ENCODE data around the gene OR52B6.
"Not testable (repeated sequence)": the region's sequence is repeated elsewhere in the genome, so short reads cannot be mapped to it uniquely, and the experiment has no call there.

OR52B6 gene

DNA sequence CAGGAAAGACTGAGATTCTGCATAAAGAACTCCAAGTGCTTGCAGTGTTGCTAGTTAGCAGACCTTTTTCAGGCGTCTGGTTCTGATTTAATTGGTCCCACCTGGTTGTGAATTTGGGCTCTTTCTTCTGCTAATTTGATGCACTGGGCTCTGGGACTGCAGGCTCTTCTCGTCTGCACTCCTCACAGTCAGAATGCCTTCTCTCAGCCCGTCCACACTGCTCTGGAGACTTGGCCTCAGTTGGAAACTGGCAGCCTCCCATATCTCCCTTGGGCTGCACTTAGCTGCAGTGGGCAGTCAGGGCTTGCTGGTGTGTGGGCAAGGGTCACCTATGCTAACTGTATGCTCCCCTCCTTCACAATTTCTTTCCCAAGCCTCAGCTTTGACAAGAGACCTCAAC lies 17.3 kb downstream of the OR52B6 start:
- DNase-seq, result no peak

DNA sequence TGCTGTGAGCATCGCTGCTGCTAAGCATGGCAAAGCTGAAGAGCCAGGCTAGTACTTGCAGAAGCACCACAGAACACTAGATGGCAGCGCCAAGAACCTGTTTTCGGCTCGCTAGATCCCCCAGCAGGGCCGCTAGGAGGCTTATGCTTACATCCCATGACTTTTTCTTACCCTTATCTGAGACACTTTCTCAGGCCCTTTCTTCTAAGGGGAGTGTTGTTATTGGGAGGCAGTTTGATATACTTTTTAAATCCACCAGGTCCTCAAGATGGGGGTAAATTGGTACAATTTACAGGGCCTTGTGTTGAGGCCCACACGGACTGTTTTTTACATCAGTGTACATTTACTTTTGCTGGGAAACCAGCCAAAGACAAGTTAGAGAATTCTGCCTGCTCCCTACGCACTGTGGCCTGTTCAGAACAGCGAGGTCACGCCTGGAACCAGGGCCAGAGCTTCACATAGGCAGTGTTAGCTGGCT lies 19.7 kb downstream of the OR52B6 start:
- peak in 4 of 5 donors; percentile 25 to 51 (median 42) for DNase-seq

DNA sequence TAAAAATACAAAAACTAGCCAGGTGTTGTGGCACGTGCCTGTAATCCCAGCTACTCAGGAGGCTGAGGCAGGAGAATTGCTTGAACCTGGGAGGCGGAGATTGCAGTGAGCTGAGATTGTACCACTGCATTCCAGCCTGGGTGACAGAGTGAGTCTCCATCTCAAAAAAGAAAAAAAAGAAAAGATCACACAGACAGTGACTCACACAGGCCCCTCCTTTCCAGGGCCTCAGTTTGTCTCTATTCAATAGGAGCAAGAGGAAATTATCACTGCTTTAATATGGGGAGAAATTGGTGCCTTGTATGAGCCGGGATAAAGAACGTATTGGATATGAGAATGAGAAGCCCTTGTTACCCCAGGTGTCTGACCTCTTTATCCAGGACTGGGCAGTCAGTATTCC lies 22.1 kb downstream of the OR52B6 start:
- DNase-seq, result not testable (repeated sequence)

DNA sequence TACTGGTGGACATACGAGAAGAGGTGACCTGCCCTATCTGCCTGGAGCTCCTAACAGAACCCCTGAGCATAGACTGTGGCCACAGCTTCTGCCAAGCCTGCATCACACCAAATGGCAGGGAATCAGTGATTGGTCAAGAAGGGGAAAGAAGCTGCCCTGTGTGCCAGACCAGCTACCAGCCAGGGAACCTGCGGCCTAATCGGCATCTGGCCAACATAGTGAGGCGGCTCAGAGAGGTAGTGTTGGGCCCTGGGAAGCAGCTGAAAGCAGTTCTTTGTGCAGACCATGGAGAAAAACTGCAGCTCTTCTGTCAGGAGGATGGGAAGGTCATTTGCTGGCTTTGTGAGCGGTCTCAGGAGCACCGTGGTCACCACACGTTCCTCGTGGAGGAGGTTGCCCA lies 22.6 kb downstream of the OR52B6 start:
- no peak for DNase-seq

DNA sequence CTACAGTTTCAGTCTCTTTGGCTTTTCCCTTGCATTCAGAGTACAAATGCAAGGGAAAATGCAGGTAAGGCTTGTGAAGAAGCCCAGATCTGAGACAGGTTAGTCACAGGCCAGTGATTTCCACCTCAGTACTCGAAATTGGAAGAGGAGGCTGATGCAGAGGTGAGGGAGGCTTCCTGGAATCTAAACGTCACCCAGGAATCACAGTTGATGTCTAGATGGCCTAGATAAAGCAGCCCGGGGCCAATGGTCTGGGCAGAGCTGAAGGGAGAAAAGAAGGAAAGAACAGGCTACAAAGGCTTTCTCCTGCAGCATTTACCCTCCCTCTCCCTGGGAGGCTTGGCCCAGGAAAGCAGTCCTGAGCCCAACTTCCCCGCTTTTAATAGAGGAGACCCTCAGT lies 24.2 kb downstream of the OR52B6 start:
- no peak for DNase-seq

DNA sequence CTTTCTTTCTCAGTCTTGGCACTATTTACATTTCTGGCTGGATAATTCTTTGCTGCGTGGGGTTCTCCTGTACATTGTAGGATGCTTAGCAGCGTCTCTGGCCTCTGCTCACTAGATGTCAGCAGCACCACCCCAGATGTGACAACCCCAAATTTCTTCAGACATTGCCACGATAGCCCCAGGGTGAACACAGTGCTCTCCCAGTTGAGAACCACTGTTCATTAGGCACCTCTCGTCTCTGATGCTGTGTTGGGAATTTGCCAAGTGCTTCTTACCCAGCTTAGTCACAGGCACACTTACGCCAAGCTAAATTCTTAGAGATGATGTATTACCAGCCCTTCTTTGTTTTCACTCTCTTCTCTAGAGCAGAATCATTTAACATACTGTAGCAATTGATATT lies 25.2 kb downstream of the OR52B6 start:
- no peak for DNase-seq

DNA sequence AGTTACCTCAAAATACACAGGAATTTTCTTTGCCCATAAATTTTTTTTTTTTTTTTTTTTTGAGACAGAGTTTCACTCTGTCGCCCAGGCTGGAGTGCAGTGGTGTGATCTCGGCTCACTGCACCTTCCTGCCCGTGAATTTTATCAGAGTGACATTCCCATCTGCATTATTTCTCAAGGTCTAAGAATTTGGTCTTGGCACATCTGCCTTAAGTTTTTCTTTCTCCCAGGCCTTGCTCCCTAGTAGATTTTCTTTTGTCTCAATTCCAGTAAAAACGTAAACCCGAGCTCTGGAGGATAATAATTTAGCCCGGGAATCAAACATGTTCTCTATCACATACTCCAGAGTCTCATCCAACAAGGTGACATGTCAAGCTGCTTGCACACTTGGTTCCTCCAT lies 28.1 kb downstream of the OR52B6 start:
- no peak for DNase-seq

DNA sequence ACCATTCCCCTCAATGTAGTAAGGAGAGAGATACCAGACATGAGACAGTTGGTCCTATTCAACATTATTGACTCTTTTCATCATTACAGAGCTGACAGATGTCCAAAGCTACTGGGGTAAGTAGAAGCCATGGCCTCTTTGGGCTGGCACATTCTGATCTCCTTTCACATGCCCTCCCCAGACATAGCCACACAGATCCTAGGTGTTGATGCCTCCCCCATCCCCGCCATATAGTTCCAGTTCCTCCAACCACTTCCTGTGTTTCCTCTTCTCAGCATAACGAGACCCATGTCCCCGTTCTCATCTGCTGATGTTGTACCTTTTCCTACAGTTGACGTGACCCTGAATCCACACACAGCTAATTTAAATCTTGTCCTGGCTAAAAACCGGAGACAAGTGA lies 29.8 kb downstream of the OR52B6 start:
- no peak for DNase-seq

DNA sequence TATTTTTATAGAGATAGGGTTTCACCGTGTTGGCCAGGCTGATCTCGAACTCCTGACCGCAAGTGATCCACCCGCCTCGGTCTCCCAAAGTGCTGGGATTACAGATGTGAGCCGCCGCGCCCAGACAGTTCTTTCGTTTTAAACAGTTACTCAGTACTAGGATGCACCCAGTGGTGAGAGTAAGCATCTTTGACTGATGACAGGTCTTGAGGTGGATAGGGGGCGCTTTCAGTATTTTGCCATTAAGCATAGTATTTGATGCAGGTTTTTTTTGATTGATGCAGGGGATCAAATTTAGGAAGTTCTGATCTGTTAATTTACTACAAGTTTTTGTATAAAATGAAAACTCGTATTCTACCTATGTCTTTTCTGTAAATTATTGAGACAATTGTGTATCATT lies 30.9 kb downstream of the OR52B6 start:
- DNase-seq, result no peak

DNA sequence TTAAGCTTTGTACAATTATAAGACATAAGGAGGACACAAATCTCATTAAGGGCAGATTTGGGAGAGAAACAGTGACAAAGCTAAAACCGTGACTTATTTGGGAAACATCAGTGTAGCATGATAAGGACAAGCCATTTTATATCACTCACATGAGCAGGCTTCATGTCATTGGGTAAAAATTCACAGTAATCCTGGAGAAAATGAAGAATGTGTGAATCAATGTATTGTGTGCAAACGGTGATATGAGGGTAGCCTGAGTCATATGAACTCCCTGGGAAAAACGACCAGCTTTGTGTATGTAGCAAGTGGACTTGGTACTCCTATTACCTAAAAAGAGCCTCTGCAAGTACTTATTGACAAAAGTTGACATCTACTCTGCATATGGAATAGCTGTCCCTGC lies 38.1 kb downstream of the OR52B6 start:
- DNase-seq, result no peak

DNA sequence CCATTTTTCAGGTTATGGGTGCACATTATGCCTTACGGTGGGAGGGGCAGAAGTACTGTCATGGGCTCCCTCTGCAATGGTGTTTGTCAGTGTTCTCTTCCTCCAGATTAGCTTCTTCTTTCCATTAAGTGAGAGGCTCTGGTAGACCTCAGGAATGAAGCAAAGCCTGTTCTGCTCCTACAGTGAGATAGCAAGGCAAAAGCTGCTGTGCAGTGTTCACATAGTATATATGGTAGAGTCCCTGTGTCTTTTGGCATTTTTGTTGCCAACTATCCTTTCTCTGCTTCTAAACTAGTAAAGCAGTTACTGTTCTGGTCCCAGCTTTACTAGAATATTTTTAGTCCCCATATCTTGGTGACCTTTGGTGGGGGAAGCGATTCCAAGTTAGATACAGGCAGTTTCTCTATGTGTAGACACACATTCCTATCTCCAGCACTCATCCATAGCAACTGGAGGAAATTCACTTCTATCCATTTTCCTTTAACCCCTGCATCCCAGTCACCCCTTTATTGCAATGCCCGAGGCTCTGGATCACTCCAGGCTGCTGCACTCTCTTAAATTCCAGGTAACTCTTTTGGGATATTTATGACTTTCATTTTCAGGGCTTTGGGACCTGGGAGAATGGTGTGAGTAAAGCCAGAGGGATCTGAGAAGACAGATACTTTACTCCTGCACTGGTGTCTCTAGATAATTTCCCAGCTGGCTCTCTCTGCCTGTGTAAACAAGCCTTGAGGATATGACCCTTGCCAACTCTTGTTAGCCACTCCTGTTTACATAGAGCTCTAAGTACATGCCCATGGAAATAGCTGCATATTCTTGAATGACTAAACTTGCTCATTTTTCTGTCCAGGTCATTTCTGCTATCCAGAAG lies 40.2 kb downstream of the OR52B6 start:
- DNase-seq, result no peak

DNA sequence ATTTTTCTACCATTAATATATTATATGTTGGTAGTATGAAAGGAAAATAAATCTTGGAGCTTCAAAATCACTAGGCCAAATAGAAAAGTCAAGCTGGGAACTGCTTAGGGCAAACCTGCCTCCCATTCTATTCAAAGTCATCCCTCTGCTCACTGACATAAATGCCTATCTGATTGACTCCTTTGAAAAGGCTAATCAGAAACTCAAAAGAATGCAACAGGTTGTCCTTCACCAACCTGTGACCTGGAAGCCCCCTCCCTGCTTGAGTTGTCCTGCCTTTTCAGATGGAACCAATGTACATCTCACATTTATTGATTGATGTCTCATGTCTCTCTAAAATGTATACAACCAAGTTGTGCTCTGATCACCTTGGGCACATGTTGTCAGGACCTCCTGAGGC lies 40.9 kb downstream of the OR52B6 start:
- DNase-seq, result no peak

DNA sequence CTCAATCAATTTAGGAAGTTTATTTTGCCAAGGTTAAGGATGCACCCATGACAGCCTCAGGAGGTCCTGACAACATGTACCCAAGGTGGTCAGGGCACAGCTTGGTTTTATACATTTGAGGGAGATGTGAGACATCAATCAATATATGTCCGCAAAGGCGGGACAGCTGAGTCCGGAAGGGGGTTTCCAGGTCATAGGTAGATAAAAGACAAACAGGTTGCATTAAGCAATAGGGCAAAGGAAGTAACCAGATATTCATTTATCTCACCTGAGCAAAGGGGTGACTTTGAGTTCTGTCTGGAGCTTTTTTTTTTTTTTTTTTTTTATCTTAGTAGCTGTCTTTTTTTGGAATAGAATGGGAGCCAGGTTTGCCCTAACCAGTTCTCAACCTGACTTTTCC lies 42.1 kb downstream of the OR52B6 start:
- DNase-seq, result no peak

DNA sequence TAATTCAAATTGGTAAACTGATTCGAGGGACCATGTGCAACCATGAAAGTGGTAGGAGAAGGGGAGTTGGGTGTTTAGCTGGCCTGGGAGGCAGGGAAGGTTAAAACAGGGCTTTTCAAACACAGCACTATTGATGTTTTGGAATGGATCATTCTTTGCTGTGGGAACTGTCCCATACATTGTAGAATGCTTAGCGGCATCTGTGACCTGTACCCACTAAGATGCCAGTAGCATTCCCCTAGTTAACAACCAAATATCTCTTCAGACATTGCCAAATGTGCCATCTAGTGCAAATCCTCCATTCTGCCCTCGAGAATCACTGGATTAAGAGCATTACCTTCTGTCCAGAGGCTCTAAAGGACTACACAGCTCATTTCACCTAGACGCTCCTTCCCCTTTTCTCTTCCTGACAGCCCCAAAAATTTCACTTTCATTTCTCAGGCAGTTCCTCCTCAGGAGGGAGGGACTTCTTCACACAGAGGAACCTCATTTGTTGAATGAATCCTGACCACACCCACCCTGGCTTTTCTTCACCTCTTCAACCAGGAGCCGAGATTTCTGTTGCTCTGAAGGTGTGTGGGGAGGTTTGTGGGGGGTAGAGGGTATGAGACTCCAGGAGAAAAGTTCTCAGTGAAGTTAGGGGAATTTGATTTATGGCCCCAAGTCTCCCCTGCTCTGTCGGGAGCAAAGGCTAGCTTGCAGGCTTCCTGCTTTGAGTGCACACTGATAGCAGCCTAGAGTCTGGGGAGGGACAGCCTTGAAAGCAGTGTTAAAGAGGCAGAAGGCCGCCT lies 44.0 kb downstream of the OR52B6 start, which contains the start of gene TRIM34:
Gene TRIM34, plus strand, starts transcription at position 513 of the 791 bp plus-strand sequence. CDS start 7,331 bp downstream, outside the sequence.
- DNase-seq, result peak; percentile 9 to 78 (median 40)

DNA sequence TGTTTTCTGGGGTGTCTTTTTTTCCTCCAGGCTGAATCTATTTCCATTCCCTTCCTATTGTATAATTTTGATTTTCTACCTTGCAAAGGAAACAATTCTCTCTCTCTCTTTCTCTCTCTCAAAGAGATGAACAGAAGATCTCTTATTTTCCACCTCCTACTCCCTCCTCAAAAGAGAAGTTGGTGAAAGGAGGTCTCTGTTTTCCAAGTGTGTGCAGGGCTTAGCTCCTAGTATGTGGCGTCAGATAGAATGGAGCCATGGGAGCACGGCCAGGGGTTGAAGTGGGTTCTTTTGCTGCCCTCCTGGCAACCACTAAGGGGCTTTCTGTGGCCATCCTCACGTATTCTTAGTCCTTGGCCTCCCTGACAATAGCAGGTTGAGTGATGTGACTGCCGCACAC lies 44.6 kb downstream of the OR52B6 start:
- no peak for DNase-seq

DNA sequence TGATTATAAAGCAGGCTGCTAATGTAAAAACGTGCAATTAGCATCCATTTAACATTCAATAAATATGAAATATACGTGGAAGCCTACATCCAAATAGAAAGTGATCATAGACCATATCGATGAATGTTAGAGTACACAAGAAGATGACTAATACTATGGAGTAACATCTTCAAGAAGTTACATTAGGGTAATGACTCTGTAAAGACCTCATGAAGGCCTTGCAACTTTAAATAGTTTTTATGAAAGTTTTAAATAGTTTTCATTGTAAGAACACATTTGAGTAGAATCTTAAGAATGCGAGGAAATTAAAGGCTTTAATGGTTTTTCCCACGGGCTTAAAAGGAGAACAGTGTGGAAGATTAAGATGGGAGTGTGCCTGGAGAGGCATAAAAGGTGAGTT lies 45.5 kb downstream of the OR52B6 start:
- no peak for DNase-seq

DNA sequence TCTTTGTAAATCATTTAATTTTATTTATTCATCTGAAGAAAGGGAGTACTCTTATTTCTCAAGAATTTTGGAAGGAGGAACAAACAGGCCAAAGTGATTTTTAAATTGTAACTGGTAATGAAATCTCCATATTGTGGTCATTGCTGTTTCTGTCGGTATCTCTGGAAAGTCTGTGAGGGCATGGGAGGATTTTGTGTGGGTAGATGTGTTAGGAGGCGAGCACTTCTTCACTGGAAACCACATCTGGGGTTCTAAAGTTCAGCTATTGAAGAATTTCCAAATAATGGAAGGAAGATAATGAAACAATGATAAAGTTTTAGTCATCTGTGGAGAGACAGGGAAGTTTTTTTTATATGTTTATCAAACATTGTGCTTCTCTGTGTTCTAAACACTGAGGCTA lies 50.7 kb downstream of the OR52B6 start:
- DNase-seq, result no peak
